ENCODE measurements around the gene GLRX.

GRCh38 chr5:95763941-95764340, 58.6 kb downstream of the GLRX start:
- TF ChIP-seq CTCF (IDR thresholded peaks at IDR 0.05; ENCODE audit: insufficient read depth, low read length, poor library complexity, severe bottlenecking) (no peak), EZH2phosphoT487 (conservative IDR thresholded peaks at IDR 0.05; ENCODE audit: low read length) (no peak)
